GM21723 (cell line): Measurements from ENCODE around the gene FBXO8.

Experiments used
- ATAC-seq: cut with Tn5 transposase; IDR thresholded peaks from one replicate; pipeline ENCODE4 v1.9.1; 2021; ENCODE audit warnings: mild to moderate bottlenecking, moderate library complexity; ENCODE audit not compliant: unreplicated experiment

FBXO8 gene

DNA sequence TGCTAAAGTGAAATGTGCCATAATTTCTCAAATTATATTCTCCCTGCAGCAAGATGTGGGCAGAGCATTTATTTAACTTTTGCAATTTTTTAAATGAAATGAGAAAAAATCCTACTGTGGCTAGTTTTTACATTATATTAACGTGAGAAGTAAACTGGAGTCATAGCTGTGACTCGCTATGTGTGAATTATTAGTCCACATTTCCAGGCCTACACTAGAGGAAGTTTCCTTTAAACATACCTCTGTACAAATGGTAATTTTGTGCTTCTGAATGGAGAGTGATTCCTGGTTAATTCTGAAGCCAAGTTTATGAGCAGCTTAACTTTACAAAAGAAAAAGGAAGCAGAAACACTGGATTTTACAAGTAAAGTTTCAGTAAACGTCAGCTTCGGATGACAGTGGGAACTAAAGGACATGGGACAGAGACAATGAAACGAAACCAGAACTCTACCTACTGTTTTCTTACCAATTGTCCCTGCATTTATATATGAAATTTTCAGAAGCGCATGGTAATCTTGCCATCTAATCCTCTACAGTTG, 72.4 kb downstream of the FBXO8 start:
- ATAC-seq: no peak

DNA sequence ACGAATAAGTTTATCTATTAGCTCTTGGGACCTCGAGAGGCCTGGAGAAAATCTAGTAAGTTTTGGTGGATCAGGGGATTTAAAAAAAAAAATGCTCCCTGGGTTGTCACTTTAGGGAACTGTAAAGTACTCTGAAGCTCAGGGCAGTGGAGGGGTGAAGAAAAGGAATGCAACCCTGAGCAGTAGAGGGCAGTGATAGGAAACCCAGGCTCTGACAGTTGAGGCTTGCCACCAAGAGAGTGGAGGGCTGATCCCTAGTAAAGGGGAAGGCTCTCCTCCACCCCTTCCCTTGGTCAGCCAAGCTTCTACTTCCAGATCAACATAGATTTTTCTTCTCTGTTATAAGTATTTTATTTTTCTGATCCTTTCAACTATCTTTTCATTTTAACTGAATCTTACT, 73.1 kb downstream of the FBXO8 start:
- ATAC-seq: no peak

DNA sequence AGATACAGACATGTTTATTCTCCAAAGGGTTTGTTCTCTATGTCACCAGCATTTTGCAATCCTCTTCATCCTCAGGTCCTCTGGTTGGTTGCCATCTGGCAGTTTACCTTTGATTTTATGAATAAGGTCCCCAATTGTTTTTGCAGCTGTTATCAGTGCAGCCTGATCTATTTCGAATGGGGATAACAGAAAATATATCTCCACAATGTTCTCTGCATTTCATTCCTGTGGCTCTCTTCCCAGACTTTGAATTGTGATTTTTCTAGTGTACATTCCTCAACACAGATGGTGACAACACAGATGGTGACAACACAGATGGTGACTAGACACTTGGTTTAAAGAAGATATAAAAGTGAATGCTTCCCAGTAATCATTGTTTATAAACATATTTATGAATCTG, 74.1 kb downstream of the FBXO8 start:
- ATAC-seq: no peak

DNA sequence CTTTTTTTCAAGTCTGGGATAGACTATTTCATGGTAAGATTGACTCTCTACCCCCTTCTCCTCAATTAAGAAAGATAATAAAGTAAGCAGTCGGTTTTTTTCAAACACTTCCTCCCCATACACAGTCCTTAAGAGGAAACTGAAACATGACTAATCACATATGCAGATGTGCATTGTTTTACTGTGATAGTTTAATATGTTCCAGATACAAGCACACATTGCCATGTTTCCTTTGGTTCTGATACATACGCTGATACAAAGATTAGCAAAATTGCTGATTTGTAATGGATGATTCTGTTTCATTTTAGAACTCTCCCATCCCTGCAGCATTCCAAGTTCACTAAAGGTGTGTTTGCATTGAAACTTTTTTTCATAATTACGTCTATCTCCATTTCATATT, 76.1 kb downstream of the FBXO8 start:
- no peak for ATAC-seq

DNA sequence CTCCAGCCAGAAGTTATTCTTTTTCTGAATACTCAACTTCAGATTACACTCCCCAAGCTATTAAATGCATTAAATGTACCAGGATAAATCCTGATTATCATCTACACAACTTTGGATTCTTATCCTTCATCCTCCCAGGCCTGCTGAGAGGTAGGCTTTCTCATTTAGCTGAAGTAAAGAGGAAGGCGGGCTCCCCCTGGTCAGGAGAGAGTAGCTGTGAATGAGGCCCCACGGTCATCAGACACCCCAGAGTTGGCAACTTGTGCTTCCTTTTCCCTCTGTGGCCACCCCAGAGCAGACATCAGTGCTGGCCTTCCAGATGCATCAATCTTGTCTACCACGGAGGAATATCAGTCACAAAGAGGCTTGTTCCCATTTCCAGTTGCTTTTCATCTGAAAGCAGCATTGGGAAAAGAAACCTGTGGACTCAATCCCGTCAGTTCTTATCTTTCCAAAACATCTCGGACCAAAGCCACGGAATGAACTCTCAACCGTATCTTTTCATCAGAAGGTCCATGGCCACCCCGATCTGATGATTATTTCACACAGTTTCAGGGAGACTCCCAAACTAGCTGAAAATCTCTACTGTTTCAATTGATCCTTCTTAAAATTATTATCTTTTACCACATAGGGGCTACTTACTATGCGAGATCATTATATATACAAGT, 79.2 kb downstream of the FBXO8 start:
- ATAC-seq: no peak

DNA sequence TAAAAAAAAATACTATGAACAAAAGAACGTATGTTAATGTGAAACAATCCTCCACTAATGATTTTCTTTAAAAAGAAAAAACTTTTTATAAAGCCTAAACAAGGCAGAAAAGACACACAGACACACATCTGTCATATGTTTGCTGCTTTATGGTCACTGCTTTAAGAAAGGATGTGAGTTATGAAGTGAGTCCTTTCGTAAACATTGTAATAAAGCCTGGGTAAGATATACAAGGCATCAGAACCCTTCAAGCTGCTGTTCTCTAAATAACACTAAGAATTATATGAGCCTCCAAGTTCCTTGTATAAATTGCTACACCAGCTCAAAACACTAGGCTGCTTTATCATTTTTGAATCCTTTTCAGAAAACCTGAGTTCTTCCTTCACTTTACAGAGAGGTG, 81.6 kb downstream of the FBXO8 start:
- no peak for ATAC-seq

DNA sequence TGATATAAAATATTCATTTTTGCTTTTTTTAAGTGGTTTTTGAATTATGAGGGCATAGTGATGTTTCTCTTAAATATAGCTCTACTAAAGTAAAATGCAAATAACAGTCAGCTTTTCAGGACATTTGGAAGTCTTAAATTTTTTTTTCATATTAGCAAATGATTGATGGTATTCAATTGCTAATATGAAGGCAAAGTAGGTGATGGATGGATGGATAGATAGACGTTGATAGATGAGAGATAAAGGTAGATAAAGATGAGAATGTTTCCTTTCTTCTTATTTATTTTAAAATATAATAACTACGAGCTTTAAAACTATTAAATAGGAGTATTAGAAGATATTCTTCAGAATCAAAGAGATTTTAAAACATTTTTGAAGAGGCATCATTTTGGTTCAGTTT, 83.7 kb downstream of the FBXO8 start:
- no peak for ATAC-seq

DNA sequence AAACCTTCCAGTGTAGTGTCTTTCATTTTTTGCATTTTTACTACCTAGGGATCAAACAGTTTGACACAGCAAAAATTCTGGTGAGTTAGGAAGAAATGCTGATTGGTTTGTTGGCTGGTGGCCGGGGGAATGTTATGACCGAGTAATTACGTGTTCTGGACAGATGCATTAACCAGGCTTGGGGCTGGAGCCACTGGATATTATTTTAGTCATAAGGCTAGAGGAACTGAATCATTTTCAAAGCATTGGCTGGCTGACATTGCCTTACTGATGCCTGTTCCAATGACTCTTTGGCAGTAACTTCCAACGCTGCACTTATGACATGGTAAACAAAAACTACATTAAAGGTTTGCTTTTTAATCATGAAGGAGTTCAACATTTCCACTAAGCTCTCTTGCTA, 84.6 kb downstream of the FBXO8 start:
- no peak for ATAC-seq

DNA sequence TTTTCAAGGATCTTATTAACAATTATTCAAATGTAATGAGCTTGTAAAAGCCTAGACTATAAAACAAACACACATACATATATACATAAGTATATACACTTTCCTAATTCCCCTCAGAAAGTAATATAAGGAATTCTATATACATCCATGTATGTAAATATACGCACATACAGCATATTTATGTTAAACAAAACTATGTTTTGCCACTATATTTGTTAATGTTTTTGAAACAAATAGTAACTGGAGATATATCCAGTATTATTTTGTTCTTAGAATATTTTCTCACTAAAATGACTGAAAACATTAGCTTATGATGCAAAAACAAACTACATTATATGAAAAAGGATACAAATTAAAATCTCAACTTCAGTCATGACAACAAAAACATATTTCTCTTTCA, 85.1 kb downstream of the FBXO8 start:
- no peak for ATAC-seq

DNA sequence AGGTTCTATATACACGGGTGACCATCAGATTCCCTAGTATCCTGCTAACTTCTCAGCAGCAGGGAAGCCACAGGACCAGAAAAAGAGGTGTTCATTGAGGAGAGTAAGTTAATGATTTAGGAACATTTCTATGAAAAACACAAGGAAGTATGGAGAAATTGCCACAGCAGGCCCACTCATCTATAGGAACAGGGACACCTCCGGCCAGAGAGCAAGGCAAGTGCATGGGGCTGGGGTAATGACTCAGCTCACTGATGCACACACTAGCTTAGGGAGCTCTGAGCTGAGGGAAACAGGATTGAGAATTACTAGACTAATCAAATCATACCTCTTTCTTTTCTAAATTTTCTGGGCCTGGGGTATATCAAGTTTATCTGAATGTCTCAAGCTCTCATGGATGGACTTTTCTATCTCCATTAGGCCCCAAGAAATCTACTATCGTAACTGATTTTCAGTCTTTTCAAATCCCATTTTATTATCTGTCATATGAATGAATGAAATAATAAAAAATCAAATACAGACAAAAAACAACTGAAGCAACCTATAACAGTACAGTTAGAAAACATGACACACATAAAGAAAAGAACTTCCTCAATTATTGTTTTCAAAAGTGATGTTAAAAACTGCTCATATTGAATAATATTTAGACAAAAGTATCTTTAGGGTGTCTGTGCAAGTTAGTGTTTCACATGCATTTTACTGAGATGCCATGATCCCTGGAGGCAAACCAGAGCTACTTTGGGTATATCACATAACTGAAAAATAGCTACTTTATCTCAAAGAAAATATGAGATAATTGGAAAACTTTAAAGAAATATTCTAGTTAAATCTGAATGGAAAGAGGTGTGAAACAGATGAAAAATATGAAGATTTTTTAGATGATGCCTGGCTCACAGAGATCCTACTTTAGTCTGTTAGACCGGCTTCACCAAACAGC, 89.8 kb downstream of the FBXO8 start:
- no peak for ATAC-seq

DNA sequence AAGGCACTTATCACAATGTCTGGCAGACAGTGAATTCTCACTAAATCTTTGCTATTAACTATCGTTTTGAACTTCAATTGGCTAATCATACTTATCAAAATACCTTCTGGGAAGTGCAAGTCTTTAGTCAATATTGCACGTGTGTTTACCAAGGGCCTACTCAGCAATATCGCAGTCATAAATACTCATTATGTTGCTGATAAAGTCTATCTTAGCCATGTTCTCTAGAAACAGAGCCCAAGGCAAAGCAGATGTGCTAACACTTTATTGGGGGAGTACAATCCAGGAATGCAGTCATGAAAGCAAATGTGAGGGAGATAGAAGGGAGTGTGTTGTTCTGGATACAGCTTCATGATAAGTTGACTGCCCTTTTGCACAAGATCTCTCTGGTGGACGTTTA, 90.5 kb downstream of the FBXO8 start:
- no peak for ATAC-seq

DNA sequence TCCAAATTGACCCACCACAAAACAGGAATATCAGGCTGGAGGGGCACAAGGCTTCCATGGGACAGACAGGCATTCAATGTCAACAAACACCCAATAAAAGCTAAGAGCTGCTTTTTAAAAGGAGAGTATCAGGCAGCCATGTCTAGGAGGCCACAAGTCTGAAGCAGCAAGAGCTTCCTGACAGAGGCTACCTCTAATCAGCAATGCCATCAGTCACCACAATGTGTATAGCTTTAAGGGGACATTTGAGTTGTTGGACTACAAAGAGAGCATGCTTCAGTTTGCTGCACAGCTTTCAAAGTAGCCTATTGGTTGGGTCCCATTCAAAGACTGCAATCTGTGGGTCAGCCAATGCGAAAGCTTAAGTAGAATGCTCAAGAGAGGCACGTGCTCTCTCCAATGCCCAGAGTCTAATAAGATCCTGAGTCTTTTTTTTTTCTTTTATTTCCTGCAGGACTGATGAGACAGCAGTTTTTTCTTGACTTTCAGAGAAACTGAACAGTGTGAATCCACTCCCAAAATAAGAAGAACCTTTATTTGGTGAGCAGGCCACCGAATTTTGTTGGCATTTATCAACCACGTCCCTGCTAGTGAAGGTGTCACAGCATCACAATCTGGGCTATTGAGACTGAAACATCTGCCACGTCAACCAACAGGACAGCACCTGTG, 92.5 kb downstream of the FBXO8 start:
- no peak for ATAC-seq

DNA sequence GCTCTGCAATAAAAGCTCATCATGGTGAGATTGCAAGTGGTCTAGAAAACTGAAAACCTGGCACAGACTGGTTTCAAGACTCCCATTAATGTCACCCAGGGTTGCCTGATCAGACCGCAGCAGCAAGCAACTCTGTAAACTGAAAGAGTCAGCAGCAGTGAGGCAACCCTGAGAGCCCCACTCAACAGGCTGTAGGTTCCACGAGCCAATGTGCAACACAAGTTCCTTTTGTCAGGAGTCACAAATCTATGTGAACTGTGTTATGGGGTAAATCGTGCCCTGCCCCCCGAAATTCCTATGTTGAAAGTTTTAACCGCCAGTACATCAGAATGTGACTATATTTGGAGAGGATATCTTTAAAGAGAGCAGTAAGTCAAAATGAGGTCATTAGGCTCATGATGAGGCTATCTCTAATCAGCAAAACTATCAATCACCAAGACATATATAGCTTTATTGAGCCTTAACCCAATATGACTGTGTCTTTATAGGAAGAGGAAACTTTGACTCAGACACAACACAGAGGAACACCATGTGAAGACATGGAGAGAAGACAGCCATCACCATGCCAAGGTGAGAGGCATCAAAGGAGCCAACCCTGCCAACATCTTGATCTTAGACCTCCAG, 94.0 kb downstream of the FBXO8 start:
- ATAC-seq: no peak
